Neural cell (in vitro differentiated cells): ENCODE data around the gene PPFIA4. TPM values are rescaled to one million over a fixed set of nuclear protein-coding genes. Genes with fewer than 3 reads are reported as not detected.

Source experiments
- H2AFZ ChIP-seq: fragments of 200-600, 300-800 bp; sonication (generic), shearing (Covaris generic); 2 replicates; pipeline ENCODE4 v1.6.0; 2014; ENCODE audit warnings: low read depth, mild to moderate bottlenecking, antibody characterized with exemption, low read length, moderate library complexity
- H3F3A ChIP-seq: fragments of 200-600 bp; shearing (Covaris generic); 2 replicates; pipeline ENCODE4 v1.6.1; 2016; ENCODE audit warnings: mild to moderate bottlenecking, moderate library complexity, mixed read lengths, antibody characterized with exemption, low read length; ENCODE audit not compliant: insufficient read depth, poor library complexity, severe bottlenecking
- H3K27ac ChIP-seq: fragments of 200-600, 300-800 bp; sonication (generic), shearing (Covaris generic); 2 replicates; pipeline ENCODE4 v1.5.1; 2014; ENCODE audit warnings: mild to moderate bottlenecking, low read length, moderate library complexity
- H3K27me3 ChIP-seq: fragments of 300-800, 200-600 bp; sonication (generic), shearing (Covaris generic); 2 replicates; pipeline ENCODE4 v1.6.0; 2014; ENCODE audit warnings: mild to moderate bottlenecking, low read depth, low read length, moderate library complexity; ENCODE audit not compliant: insufficient read depth
- H3K36me3 ChIP-seq: fragments of 300-800, 200-600 bp; sonication (generic), shearing (Covaris generic); 2 replicates; pipeline ENCODE4 v1.5.1; 2014; ENCODE audit warnings: mild to moderate bottlenecking, antibody characterized with exemption, low read length, moderate library complexity; ENCODE audit not compliant: insufficient read depth
- H3K4me2 ChIP-seq: fragments of 300-800, 200-600 bp; sonication (generic), shearing (Covaris generic); 2 replicates; pipeline ENCODE4 v1.6.0; 2014; ENCODE audit warnings: mild to moderate bottlenecking, low read length
- H3K4me3 ChIP-seq: fragments of 300-800, 200-600 bp; sonication (generic), shearing (Covaris generic); 2 replicates; pipeline ENCODE4 v1.5.1; 2014; ENCODE audit warnings: mild to moderate bottlenecking, low read length, moderate library complexity
- H3K79me2 ChIP-seq: fragments of 200-600 bp; shearing (Covaris generic); replicated peaks from 2 replicates; pipeline ENCODE4 v1.6.0; 2014; ENCODE audit warnings: mild to moderate bottlenecking, low read length, moderate library complexity; ENCODE audit not compliant: insufficient read depth
- H3K9ac ChIP-seq: fragments of 300-800, 200-600 bp; sonication (generic), shearing (Covaris generic); 2 replicates; pipeline ENCODE4 v1.6.1; 2016; ENCODE audit warnings: mild to moderate bottlenecking, low read length, mixed read lengths
- H3K9me2 ChIP-seq: fragments of 200-600 bp; shearing (Covaris generic); 2 replicates; pipeline ENCODE4 v1.6.1; 2016; ENCODE audit warnings: mild to moderate bottlenecking, low read length, mixed read lengths; ENCODE audit not compliant: insufficient read depth
- H3K9me3 ChIP-seq: fragments of 200-600, 300-800 bp; sonication (generic), shearing (Covaris generic); 2 replicates; pipeline ENCODE4 v1.6.1; 2016; ENCODE audit warnings: mild to moderate bottlenecking, mixed run types, low read length, moderate library complexity, mixed read lengths
- H4K20me1 ChIP-seq: fragments of 200-600 bp; shearing (Covaris generic); 2 replicates; pipeline ENCODE4 v1.6.1; 2016; ENCODE audit warnings: mild to moderate bottlenecking, mixed run types; ENCODE audit not compliant: insufficient read depth
- EP300 ChIP-seq: fragments of 450-650 bp; conservative IDR thresholded peaks from 2 replicates; pipeline ENCODE4 v1.6.1; 2014; ENCODE audit warnings: antibody characterized with exemption, mild to moderate bottlenecking, moderate library complexity; ENCODE audit not compliant: poor library complexity, severe bottlenecking
- EZH2 ChIP-seq: fragments of 200-600, 300-800 bp; shearing (Covaris generic), sonication (generic); IDR thresholded peaks from 2 replicates; pipeline ENCODE4 v1.6.1; 2014; ENCODE audit warnings: antibody characterized with exemption, low read length, borderline replicate concordance, mild to moderate bottlenecking; ENCODE audit not compliant: insufficient read depth, poor library complexity, severe bottlenecking
- MXI1 ChIP-seq: fragments of 450-650 bp; conservative IDR thresholded peaks from 2 replicates; pipeline ENCODE4 v1.6.1; 2014; ENCODE audit warnings: antibody characterized with exemption, mild to moderate bottlenecking; ENCODE audit not compliant: poor library complexity, severe bottlenecking
- POLR2AphosphoS5 ChIP-seq: IDR thresholded peaks from 2 replicates; pipeline ENCODE4 v1.6.1; 2012
- RAD21 ChIP-seq: fragments of 450-650 bp; conservative IDR thresholded peaks from 2 replicates; pipeline ENCODE4 v1.6.1; 2014; ENCODE audit warnings: antibody characterized with exemption, mild to moderate bottlenecking, moderate library complexity
- SMC3 ChIP-seq: fragments of 450-650 bp; conservative IDR thresholded peaks from 2 replicates; pipeline ENCODE4 v1.6.1; 2014; ENCODE audit warnings: antibody characterized with exemption, mild to moderate bottlenecking, moderate library complexity; ENCODE audit not compliant: poor library complexity
- TAF1 ChIP-seq: IDR thresholded peaks from 2 replicates; pipeline ENCODE4 v1.6.1; 2012; ENCODE audit warnings: low read depth
- polyA plus RNA-seq: library from polyadenylated mRNA; depleted of rRNA; stranded (reverse); fragments of >200 nt; gene quantifications from 2 replicates; pipeline ENCODE4 v1.2.3, GENCODE V29; 2014
- TF ChIP-seq, protein P1 (sequence below): fragments of 450-650 bp; IDR thresholded peaks from 2 replicates; pipeline ENCODE4 v1.5.1; 2014; ENCODE audit warnings: antibody characterized with exemption, mild to moderate bottlenecking, moderate library complexity; ENCODE audit not compliant: poor library complexity, severe bottlenecking
- TF ChIP-seq, protein P2 (sequence below): IDR thresholded peaks from 2 replicates; pipeline ENCODE4 v1.6.1; 2012; ENCODE audit warnings: borderline replicate concordance

PPFIA4 gene
- polyA plus RNA-seq, 1 donor from 2014 or later, result 1.6 TPM

DNA sequence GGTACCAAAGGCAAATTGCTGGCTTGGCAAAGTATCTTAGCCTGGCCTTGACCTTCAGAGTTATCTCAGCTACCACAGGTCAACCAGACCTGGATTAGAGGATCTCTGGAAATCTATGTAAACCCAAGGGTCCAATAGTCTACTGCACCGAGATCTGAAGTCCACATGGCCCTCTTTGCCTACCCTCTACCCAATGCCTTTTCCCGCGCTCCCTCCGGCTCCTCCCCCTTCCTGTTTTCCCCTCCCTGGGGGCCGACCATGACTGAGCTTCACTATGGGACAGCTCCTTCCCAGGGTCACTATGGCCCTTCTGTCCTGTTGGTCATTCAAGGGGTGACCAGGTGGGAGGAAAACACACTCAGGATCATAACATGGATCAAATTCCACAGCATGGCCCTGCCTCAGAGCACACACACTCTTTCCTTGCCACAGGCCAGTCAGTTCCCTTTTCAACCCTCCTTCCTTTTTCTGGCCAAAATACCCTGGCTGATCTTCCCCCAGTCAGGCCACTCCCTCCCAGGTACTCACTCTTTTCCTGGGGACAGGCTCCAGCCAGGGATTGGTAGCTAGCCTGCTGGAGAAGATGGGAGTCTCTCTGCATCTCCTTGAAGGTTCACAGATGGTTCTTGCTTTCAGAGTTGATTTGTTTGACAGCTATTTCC is 38.2 kb upstream of the PPFIA4 start:
- no peaks in the 10 kb centered on the region for H4K20me1 ChIP-seq
- no peaks in the 10 kb centered on the region for H3K36me3 ChIP-seq
- no peak overlapping the region for H3K27ac ChIP-seq
- H3K4me2 ChIP-seq, result no peak overlapping the region
- no peak overlapping the region for H3K9ac ChIP-seq
- no peaks in the 10 kb centered on the region for H3F3A ChIP-seq
- no peaks in the 10 kb centered on the region for H3K79me2 ChIP-seq
- no peak overlapping the region for H3K4me3 ChIP-seq
- no peaks in the 10 kb centered on the region for H3K9me3 ChIP-seq
- H3K27me3 ChIP-seq, result no peaks in the 10 kb centered on the region
- H2AFZ ChIP-seq, result no peak overlapping the region
- no peak for TF ChIP-seq TAF1
- no peak for TF ChIP-seq MXI1
- TF ChIP-seq RAD21, result no peak
- no peak for TF ChIP-seq EP300
- TF ChIP-seq SMC3, result no peak
- TF ChIP-seq, protein P1, sequence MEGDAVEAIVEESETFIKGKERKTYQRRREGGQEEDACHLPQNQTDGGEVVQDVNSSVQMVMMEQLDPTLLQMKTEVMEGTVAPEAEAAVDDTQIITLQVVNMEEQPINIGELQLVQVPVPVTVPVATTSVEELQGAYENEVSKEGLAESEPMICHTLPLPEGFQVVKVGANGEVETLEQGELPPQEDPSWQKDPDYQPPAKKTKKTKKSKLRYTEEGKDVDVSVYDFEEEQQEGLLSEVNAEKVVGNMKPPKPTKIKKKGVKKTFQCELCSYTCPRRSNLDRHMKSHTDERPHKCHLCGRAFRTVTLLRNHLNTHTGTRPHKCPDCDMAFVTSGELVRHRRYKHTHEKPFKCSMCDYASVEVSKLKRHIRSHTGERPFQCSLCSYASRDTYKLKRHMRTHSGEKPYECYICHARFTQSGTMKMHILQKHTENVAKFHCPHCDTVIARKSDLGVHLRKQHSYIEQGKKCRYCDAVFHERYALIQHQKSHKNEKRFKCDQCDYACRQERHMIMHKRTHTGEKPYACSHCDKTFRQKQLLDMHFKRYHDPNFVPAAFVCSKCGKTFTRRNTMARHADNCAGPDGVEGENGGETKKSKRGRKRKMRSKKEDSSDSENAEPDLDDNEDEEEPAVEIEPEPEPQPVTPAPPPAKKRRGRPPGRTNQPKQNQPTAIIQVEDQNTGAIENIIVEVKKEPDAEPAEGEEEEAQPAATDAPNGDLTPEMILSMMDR, result no peak
- TF ChIP-seq, protein P2, sequence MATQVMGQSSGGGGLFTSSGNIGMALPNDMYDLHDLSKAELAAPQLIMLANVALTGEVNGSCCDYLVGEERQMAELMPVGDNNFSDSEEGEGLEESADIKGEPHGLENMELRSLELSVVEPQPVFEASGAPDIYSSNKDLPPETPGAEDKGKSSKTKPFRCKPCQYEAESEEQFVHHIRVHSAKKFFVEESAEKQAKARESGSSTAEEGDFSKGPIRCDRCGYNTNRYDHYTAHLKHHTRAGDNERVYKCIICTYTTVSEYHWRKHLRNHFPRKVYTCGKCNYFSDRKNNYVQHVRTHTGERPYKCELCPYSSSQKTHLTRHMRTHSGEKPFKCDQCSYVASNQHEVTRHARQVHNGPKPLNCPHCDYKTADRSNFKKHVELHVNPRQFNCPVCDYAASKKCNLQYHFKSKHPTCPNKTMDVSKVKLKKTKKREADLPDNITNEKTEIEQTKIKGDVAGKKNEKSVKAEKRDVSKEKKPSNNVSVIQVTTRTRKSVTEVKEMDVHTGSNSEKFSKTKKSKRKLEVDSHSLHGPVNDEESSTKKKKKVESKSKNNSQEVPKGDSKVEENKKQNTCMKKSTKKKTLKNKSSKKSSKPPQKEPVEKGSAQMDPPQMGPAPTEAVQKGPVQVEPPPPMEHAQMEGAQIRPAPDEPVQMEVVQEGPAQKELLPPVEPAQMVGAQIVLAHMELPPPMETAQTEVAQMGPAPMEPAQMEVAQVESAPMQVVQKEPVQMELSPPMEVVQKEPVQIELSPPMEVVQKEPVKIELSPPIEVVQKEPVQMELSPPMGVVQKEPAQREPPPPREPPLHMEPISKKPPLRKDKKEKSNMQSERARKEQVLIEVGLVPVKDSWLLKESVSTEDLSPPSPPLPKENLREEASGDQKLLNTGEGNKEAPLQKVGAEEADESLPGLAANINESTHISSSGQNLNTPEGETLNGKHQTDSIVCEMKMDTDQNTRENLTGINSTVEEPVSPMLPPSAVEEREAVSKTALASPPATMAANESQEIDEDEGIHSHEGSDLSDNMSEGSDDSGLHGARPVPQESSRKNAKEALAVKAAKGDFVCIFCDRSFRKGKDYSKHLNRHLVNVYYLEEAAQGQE, result no peak
- no peak for TF ChIP-seq EZH2
- TF ChIP-seq POLR2AphosphoS5, result no peak
- H3K9me2 ChIP-seq, result no peaks in the 10 kb centered on the region

DNA sequence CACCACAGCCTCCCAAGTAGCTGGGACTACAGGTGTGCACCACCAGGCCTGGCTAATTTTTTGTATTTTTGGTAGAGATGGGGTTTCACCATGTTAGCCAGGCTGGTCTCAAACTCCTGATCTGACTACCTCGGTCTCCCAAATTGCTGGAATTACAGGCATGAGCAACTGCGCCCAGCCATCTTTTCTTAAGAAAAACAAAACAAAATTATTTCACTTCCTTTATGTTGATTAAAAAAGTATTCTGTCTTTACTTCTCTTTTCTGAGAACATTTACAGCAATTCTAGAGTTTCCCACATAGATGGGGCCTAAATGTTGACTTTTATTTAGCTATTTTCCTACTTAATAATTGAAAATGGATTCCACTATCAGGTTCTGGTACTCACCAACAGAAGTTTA is 36.4 kb upstream of the PPFIA4 start:
- Histone ChIP-seq H3K27ac (no peak overlapping the region), H3K36me3 (no peaks in the 10 kb centered on the region), H3F3A (no peaks in the 10 kb centered on the region), H3K9me3 (no peaks in the 10 kb centered on the region), H3K4me2 (no peak overlapping the region), H3K27me3 (no peaks in the 10 kb centered on the region), H3K9me2 (no peaks in the 10 kb centered on the region), H2AFZ (no peak overlapping the region), H3K79me2 (no peaks in the 10 kb centered on the region), H3K4me3 (no peak overlapping the region), H3K9ac (no peak overlapping the region), H4K20me1 (no peaks in the 10 kb centered on the region)
- TF ChIP-seq EZH2 (no peak), RAD21 (no peak), MXI1 (no peak), TAF1 (no peak), EP300 (no peak), POLR2AphosphoS5 (no peak), SMC3 (no peak)
- TF ChIP-seq, protein P2, result no peak
- TF ChIP-seq, protein P1, result no peak
